K562 (cell line): ENCODE results near the gene GFM1. TPM values are rescaled to one million over a fixed set of nuclear protein-coding genes. Genes with fewer than 3 reads are reported as not detected.

Source experiments
- ATAC-seq: fragments of 200-7000 bp; cut with Tn5 transposase; 3 replicates; pipeline ENCODE4 v1.9.1; 2020; ENCODE audit warnings: moderate library complexity
- BruUV-seq: library from RNA; stranded (reverse); fragments of 400-500 nt; replicated peaks from 2 replicates; lab custom pipeline; 2021; lab: Mats Ljungman, UMichigan
- CTCF ChIA-PET: fragments of 300-600 bp; formaldehyde crosslinking; extraction: SDS; loops from one replicate; lab custom pipeline; 2021; ENCODE audit warnings: low intra/inter-chr PET ratio; lab: Yijun Ruan, JAX
- POLR2A ChIA-PET: fragments of 300-600, 350-650 bp; sonication (Branson Sonifier 250); formaldehyde crosslinking; extraction: SDS; loops from one replicate; lab custom pipeline; 2021; ENCODE audit warnings: antibody characterized with exemption, inconsistent platforms; lab: Yijun Ruan, JAX
- DNase-seq, 4 experiments: peaks; one replicate each; pipeline versions ENCODE4 v3.0.0 to v3.0.0-alpha.2; 2011 to 2018; ENCODE audit warnings: low spot score in 3 of 4, mixed read lengths in 3 of 4; ENCODE audit errors: extremely low read depth in 1 of 4
- FAIRE-seq: peaks from 2 replicates; lab custom pipeline; 2011; peaks lifted over from hg19 to GRCh38; lab: Jason Lieb, UNC
- H2AFZ ChIP-seq: 2 replicates; pipeline ENCODE4 v1.6.0; 2011; ENCODE audit warnings: low read depth, low read length, control low read depth, inconsistent platforms
- H3K27ac ChIP-seq: fragments of 200-600 bp; 3 replicates; pipeline ENCODE4 v1.8.0; 2011; ENCODE audit warnings: low read depth, mild to moderate bottlenecking, control low read depth, inconsistent platforms, low read length, moderate library complexity, mixed read lengths; ENCODE audit errors: extremely low read depth
- H3K27me3 ChIP-seq, 2 experiments: fragments of 300-600 bp in 1 of 2; 2 replicates in 1 of 2; 3 replicates in 1 of 2; pipeline versions ENCODE4 v1.6.0 to v1.8.0; 2011; ENCODE audit warnings: inconsistent platforms in 2 of 2, low read length in 2 of 2, mild to moderate bottlenecking in 1 of 2, mixed read lengths in 1 of 2, moderate library complexity in 1 of 2; ENCODE audit not compliant: control insufficient read depth in 2 of 2, insufficient read depth in 2 of 2
- H3K36me3 ChIP-seq: fragments of 300-600 bp; 3 replicates; pipeline ENCODE4 v1.8.0; 2011; ENCODE audit warnings: mild to moderate bottlenecking, low read length, inconsistent platforms; ENCODE audit not compliant: control insufficient read depth, insufficient read depth
- H3K4me1 ChIP-seq, 2 experiments: fragments of 200-600 bp in 1 of 2; replicated peaks in 1 of 2; 2 replicates in 1 of 2; 3 replicates in 1 of 2; pipeline versions ENCODE4 v1.5.1 to v1.8.0; 2011; ENCODE audit warnings: inconsistent platforms in 2 of 2, low read length in 2 of 2, mild to moderate bottlenecking in 1 of 2, mixed read lengths in 1 of 2, moderate library complexity in 1 of 2; ENCODE audit not compliant: control insufficient read depth in 2 of 2, insufficient read depth in 2 of 2
- H3K4me2 ChIP-seq: 2 replicates; pipeline ENCODE4 v1.6.1; 2011; ENCODE audit warnings: low read length, control low read depth, inconsistent platforms, mixed read lengths; ENCODE audit not compliant: insufficient read depth
- H3K4me3 ChIP-seq: fragments of 200-600 bp; sonication (generic), shearing (Covaris generic); 2 replicates; pipeline ENCODE4 v1.5.1; 2016; ENCODE audit warnings: control low read depth, inconsistent platforms
- H3K79me2 ChIP-seq: fragments of 200-600 bp; 3 replicates; pipeline ENCODE4 v1.8.0; 2011; ENCODE audit warnings: low read length, inconsistent platforms; ENCODE audit not compliant: control insufficient read depth, insufficient read depth
- H3K9ac ChIP-seq, 2 experiments: 2 replicates each; pipeline versions ENCODE4 v1.6.0 to v1.6.1; 2011; ENCODE audit warnings: low read depth in 2 of 2, low read length in 2 of 2, control low read depth in 1 of 2, inconsistent platforms in 1 of 2, mild to moderate bottlenecking in 1 of 2, mixed read lengths in 1 of 2; ENCODE audit not compliant: insufficient read depth in 1 of 2
- H3K9me1 ChIP-seq: one replicate; pipeline ENCODE4 v1.6.0; 2011; ENCODE audit warnings: inconsistent platforms, mild to moderate bottlenecking, low read length, moderate library complexity; ENCODE audit not compliant: control insufficient read depth, insufficient read depth
- H3K9me3 ChIP-seq: replicated peaks from 2 replicates; pipeline ENCODE4 v1.5.1; 2011; ENCODE audit warnings: low read depth, low read length, inconsistent platforms; ENCODE audit not compliant: control insufficient read depth, insufficient read depth
- H4K20me1 ChIP-seq: replicated peaks from 2 replicates; pipeline ENCODE4 v1.6.1; 2011; ENCODE audit warnings: low read length, inconsistent platforms, mixed read lengths; ENCODE audit not compliant: control insufficient read depth, insufficient read depth
- ARHGAP35 ChIP-seq: fragments of 450-650 bp; IDR thresholded peaks from 2 replicates; pipeline ENCODE4 v1.6.1; 2018; ENCODE audit not compliant: partially characterized antibody
- BMI1 ChIP-seq: fragments of 150-350 bp; IDR thresholded peaks from 2 replicates; pipeline ENCODE4 v1.6.1; 2014; ENCODE audit warnings: low read length
- GABPA ChIP-seq: fragments of 200-800 bp; sonication (Bioruptor generic); conservative IDR thresholded peaks from 2 replicates; pipeline ENCODE4 v1.6.1; 2016; ENCODE audit warnings: low read depth, missing genetic modification characterization, missing compliant biosample characterization
- GTF2E2 ChIP-seq: fragments of 200-800 bp; sonication (Bioruptor generic); IDR thresholded peaks from 2 replicates; pipeline ENCODE4 v1.6.1; 2016; ENCODE audit warnings: missing genetic modification characterization, missing compliant biosample characterization
- HEY1 ChIP-seq: fragments of 250-450 bp; sonication (Bioruptor Pico); IDR thresholded peaks from 2 replicates; pipeline ENCODE4 v1.5.0; 2020; ENCODE audit warnings: mild to moderate bottlenecking, moderate library complexity, borderline replicate concordance
- HSF4 ChIP-seq: fragments of 250-450 bp; sonication (Bioruptor Pico); IDR thresholded peaks from 2 replicates; pipeline ENCODE4 v2.1.2; 2022; ENCODE audit warnings: mild to moderate bottlenecking, moderate library complexity, borderline replicate concordance
- MBD2 ChIP-seq: sonication (generic); IDR thresholded peaks from 2 replicates; pipeline ENCODE4 v1.6.1; 2016; ENCODE audit warnings: low read depth, borderline replicate concordance
- PATZ1 ChIP-seq: fragments of 250-450 bp; sonication (Bioruptor Pico); IDR thresholded peaks from 2 replicates; pipeline ENCODE4 v1.5.0; 2020; ENCODE audit warnings: mild to moderate bottlenecking, borderline replicate concordance
- SETDB1 ChIP-seq: IDR thresholded peaks from one replicate; pipeline ENCODE4 v1.6.1; 2012; ENCODE audit warnings: low read length, control low read depth, inconsistent platforms
- TCF7 ChIP-seq: sonication (generic); IDR thresholded peaks from 2 replicates; pipeline ENCODE4 v1.6.1; 2016; ENCODE audit warnings: antibody characterized with exemption, borderline replicate concordance
- ZBTB1 ChIP-seq: sonication (generic); formaldehyde crosslinking; IDR thresholded peaks from 2 replicates; pipeline ENCODE4 v1.8.1; 2023; ENCODE audit warnings: missing genetic modification reagents, low read depth, mild to moderate bottlenecking, borderline replicate concordance
- ZNF197 ChIP-seq: fragments of 200-800 bp; sonication (Bioruptor generic); IDR thresholded peaks from 2 replicates; pipeline ENCODE4 v1.6.1; 2016; ENCODE audit warnings: low read depth, missing genetic modification characterization, missing compliant biosample characterization
- ZNF24 ChIP-seq: fragments of 450-650 bp; IDR thresholded peaks from 2 replicates; pipeline ENCODE4 v1.6.1; 2016
- WGBS: fragments of 100-300 bp; shearing (Covaris generic); methylation state at CpG from one replicate; pipeline ENCODE4 v1.1.6; 2016; ENCODE audit warnings: low coverage, mixed read lengths; ENCODE audit not compliant: insufficient coverage; ENCODE audit errors: missing lambda C conversion rate; 5-methylcytosine and 5-hydroxymethylcytosine counted together
- in situ Hi-C: fragments of 300-500 bp; cut with MboI; formaldehyde crosslinking; loops from 4 replicates; pipeline ENCODE4 v1.15.0; 2018; ENCODE audit warnings: inconsistent platforms, mixed read lengths
- intact Hi-C: fragments of 100-400 bp; cut with micrococcal nuclease; formaldehyde crosslinking; loops from 2 replicates; pipeline ENCODE4 v1.14.2; 2022
- polyA plus RNA-seq, 8 experiments: library from polyadenylated mRNA; depleted of rRNA in 4 of 8; stranded (reverse) in 5 of 8; unstranded in 3 of 8; fragments of >200 nt; fragmentation: Nextera tagmentation in 2 of 8; fragmentation: Illumina TruSeq in 1 of 8; extraction: Ambion mirVana in 2 of 8; extraction: Trizol in 1 of 8; gene quantifications; 2 replicates each; pipeline versions ENCODE4 v1.2.1 to v1.2.3, GENCODE V29; 2011 to 2014; ENCODE audit warnings: inconsistent platforms in 1 of 8, missing spikeins in 1 of 8
- total RNA-seq, 7 experiments: library from RNA; depleted of rRNA in 6 of 7; stranded (reverse); fragments of >200 nt in 6 of 7; fragmentation: Illumina TruSeq in 2 of 7; extraction: Trizol in 2 of 7; gene quantifications; 2 replicates each; pipeline versions ENCODE4 v1.2.1 to v1.2.3, GENCODE V29; 2011 to 2021; ENCODE audit warnings: low replicate concordance in 1 of 7

GFM1 gene
- total and polyA plus RNA-seq, 9 of the 15 experiments (the other 6 are each of a cell fraction or from before 2014, with no cell fraction given) = 38.9 to 86.7 (median 64.8) TPM

GRCh38 chr3:158652463-158652862 lies 8.1 kb downstream of the GFM1 start:
- CTCF ChIA-PET = no interaction called here
- peaks cover 0 to 5% of the 10 kb centered on the region in 2 experiments; a peak in 1 of 5 replicates for H3K4me1 ChIP-seq
- H3K4me3 ChIP-seq = no peak overlapping the region
- no peak overlapping the region for H3K4me2 ChIP-seq
- BruUV-seq = no TSS peak
- H3K79me2 ChIP-seq = peaks cover 13% of the 10 kb centered on the region; the same call in 2 of the 3 replicates
- no peak overlapping the region for H2AFZ ChIP-seq
- no peak overlapping the region for H3K27ac ChIP-seq
- FAIRE-seq = no peak
- ATAC-seq = no peak
- H4K20me1 ChIP-seq = no peaks in the 10 kb centered on the region
- H3K36me3 ChIP-seq = peaks cover 84% of the 10 kb centered on the region
- in situ Hi-C loops = no loop called here
- no peaks in the 10 kb centered on the region for H3K27me3 ChIP-seq
- H3K9me3 ChIP-seq = no peaks in the 10 kb centered on the region
- POLR2A ChIA-PET = interaction anchor here (0.6 to 0.8 kb wide), 2 partner anchors 19 to 149 kb away, joined by 3 read pairs; partner anchors contain the start of gene MFSD1
- no peak for DNase-seq
- WGBS = 89% methylated on average over 3 of the region's 3 CpGs
- intact Hi-C loops = no loop called here
- no peak overlapping the region for H3K9ac ChIP-seq
- TF ChIP-seq BMI1 = no peak
- H3K9me1 ChIP-seq = no peaks in the 10 kb centered on the region

GRCh38 chr3:158658889-158659288 lies 14.6 kb downstream of the GFM1 start:
- no peak overlapping the region for H3K4me2 ChIP-seq
- no peaks in the 10 kb centered on the region for H3K27me3 ChIP-seq
- no peak overlapping the region for H3K4me3 ChIP-seq
- H3K9ac ChIP-seq = no peak overlapping the region
- no peaks in the 10 kb centered on the region for H3K4me1 ChIP-seq
- BruUV-seq = no TSS peak
- H4K20me1 ChIP-seq = no peaks in the 10 kb centered on the region
- WGBS = 89% methylated on average over 7 of the region's 7 CpGs
- ChIA-PET POLR2A (interaction anchor here (1.2 to 1.4 kb wide), 3 partner anchors 17 to 20 kb away, joined by 4 to 5 read pairs (median 5); no protein-coding TSS in a partner anchor), CTCF (interaction anchor here (1.9 to 2.8 kb wide), 2 partner anchors 69 to 132 kb away, joined by 6 to 31 read pairs; no protein-coding TSS in a partner anchor)
- in situ Hi-C loops (no loop called here), intact Hi-C loops (loop anchor here (1.0 kb wide), 2 partner anchors 68 to 132 kb away; no protein-coding TSS in a partner anchor)
- DNase-seq (no peak), FAIRE-seq (no peak), ATAC-seq (no peak)
- TF ChIP-seq GABPA (tag) (no peak), ZNF197 (CRISPR knock-in tag) (no peak), HEY1 (CRISPR knock-in tag) (no peak), HSF4 (CRISPR knock-in tag) (no peak), ZNF24 (no peak), GTF2E2 (no peak), MBD2 (no peak), ARHGAP35 (no peak), PATZ1 (CRISPR knock-in tag) (no peak), ZBTB1 (CRISPR knock-in tag) (no peak), SETDB1 (no peak), TCF7 (no peak)
- peaks cover 90% of the 10 kb centered on the region for H3K36me3 ChIP-seq
- H3K9me3 ChIP-seq = no peaks in the 10 kb centered on the region
- H2AFZ ChIP-seq = no peak overlapping the region
- H3K27ac ChIP-seq = no peak overlapping the region
- no peaks in the 10 kb centered on the region for H3K9me1 ChIP-seq
- no peaks in the 10 kb centered on the region for H3K79me2 ChIP-seq
